Prostate gland (tissue), 2 donors: Measurements from ENCODE around the gene RNF19B. TPM values are rescaled to one million over a fixed set of nuclear protein-coding genes. Genes with fewer than 3 reads are reported as not detected.

Source experiments
- DNase-seq: peaks from one replicate; pipeline ENCODE4 v3.0.0-alpha.2; 2019; ENCODE audit warnings: low spot score
- H3K27ac ChIP-seq, 2 donors: fragments of 200-600 bp; sonication (generic); 2 replicates each; pipeline ENCODE4 v1.5.1; 2017 to 2019
- H3K27me3 ChIP-seq: fragments of 200-600 bp; sonication (generic); replicated peaks from 2 replicates; pipeline ENCODE4 v1.5.1; 2019; ENCODE audit not compliant: insufficient read depth
- H3K36me3 ChIP-seq, 2 donors: fragments of 200-600 bp; sonication (generic); 1 replicate in 1 of 2; 2 replicates in 1 of 2; pipeline versions ENCODE4 v1.5.1 to v1.8.1; 2017 to 2019
- H3K4me1 ChIP-seq: fragments of 200-600 bp; sonication (generic); replicated peaks from 2 replicates; pipeline ENCODE4 v1.5.1; 2019
- H3K4me3 ChIP-seq, 2 donors: fragments of 200-600 bp; sonication (generic); 2 replicates each; pipeline ENCODE4 v1.5.1; 2017 to 2019
- H3K9me3 ChIP-seq: fragments of 200-600 bp; sonication (generic); 2 replicates; pipeline ENCODE4 v1.5.1; 2017
- CTCF ChIP-seq, 4 experiments: fragments of 200-600 bp in 2 of 4; fragments of 450-650 bp in 2 of 4; sonication (generic) in 2 of 4; IDR thresholded peaks; 1 replicate in 3 of 4; 2 replicates in 1 of 4; pipeline ENCODE4 v1.5.1; 2016 to 2019; ENCODE audit warnings: antibody characterized with exemption in 4 of 4, mild to moderate bottlenecking in 2 of 4, moderate library complexity in 2 of 4
- POLR2A ChIP-seq: fragments of 450-650 bp; IDR thresholded peaks from one replicate; pipeline ENCODE4 v1.6.1; 2016; ENCODE audit warnings: antibody characterized with exemption, mild to moderate bottlenecking
- POLR2AphosphoS5 ChIP-seq: sonication (generic); formaldehyde crosslinking; IDR thresholded peaks from one replicate; pipeline ENCODE4 v1.6.1; 2017; ENCODE audit warnings: antibody characterized with exemption
- WGBS: methylation state at CpG from one replicate; pipeline ENCODE4 v1.1.5; 2018; 5-methylcytosine and 5-hydroxymethylcytosine counted together
- intact Hi-C: fragments of 100-400 bp; cut with DNase I; formaldehyde crosslinking; loops from one replicate; pipeline ENCODE4 v1.14.2; 2022
- total RNA-seq, 2 donors: library from RNA; depleted of rRNA; stranded (reverse); fragments of >200 nt; gene quantifications; one replicate each; pipeline ENCODE4 v1.1.0, GENCODE V29; 2016

The RNF19B gene
- total RNA-seq, 2 donors from 2014 or later = 16.7 to 77.8 TPM

GRCh38 chr1:32898056-32898455 is 66.6 kb downstream of the RNF19B start:
- DNase-seq = no peak
- Histone ChIP-seq H3K4me3 (no peak overlapping the region), H3K27me3 (no peaks in the 10 kb centered on the region), H3K4me1 (no peaks in the 10 kb centered on the region), H3K9me3 (no peaks in the 10 kb centered on the region), H3K27ac (no peak overlapping the region), H3K36me3 (no peaks in the 10 kb centered on the region)
- intact Hi-C loops = no loop called here
- no peak for TF ChIP-seq POLR2AphosphoS5
- TF ChIP-seq POLR2A = no peak
- no peak for TF ChIP-seq CTCF (IDR thresholded peaks at IDR 0.05)
- WGBS = 92% methylated on average over 9 of the region's 9 CpGs

GRCh38 chr1:32897082-32898049 is 67.2 kb downstream of the RNF19B start:
- DNase-seq = no peak
- no peaks in the 10 kb centered on the region for H3K36me3 ChIP-seq
- no peaks in the 10 kb centered on the region for H3K9me3 ChIP-seq
- intact Hi-C loops = no loop called here
- TF ChIP-seq POLR2AphosphoS5 = no peak
- no peak for TF ChIP-seq POLR2A
- TF ChIP-seq CTCF (IDR thresholded peaks at IDR 0.05) = no peak
- H3K27ac ChIP-seq = no peak overlapping the region
- H3K4me3 ChIP-seq = no peak overlapping the region
- no peaks in the 10 kb centered on the region for H3K27me3 ChIP-seq
- H3K4me1 ChIP-seq = no peaks in the 10 kb centered on the region
- WGBS = 79% methylated on average over 11 of the region's 11 CpGs

- TF ChIP-seq CTCF (IDR thresholded peaks at IDR 0.05) = no peak
- WGBS = 74% methylated on average over 5 of the region's 5 CpGs
- H3K4me3 ChIP-seq = no peak overlapping the region
- no peaks in the 10 kb centered on the region for H3K9me3 ChIP-seq
- H3K4me1 ChIP-seq = no peaks in the 10 kb centered on the region
- H3K27ac ChIP-seq = no peak overlapping the region
- H3K36me3 ChIP-seq = no peaks in the 10 kb centered on the region
- DNase-seq = no peak
- intact Hi-C loops = no loop called here
- H3K27me3 ChIP-seq = no peaks in the 10 kb centered on the region
Observed at GRCh38 chr1:32896451-32896850, 68.2 kb downstream of the RNF19B start.

GRCh38 chr1:32895325-32896215 is 69.0 kb downstream of the RNF19B start:
- Histone ChIP-seq H3K9me3 (no peaks in the 10 kb centered on the region), H3K36me3 (no peaks in the 10 kb centered on the region), H3K27me3 (no peaks in the 10 kb centered on the region), H3K4me3 (no peak overlapping the region), H3K4me1 (no peaks in the 10 kb centered on the region), H3K27ac (no peak overlapping the region)
- TF ChIP-seq POLR2AphosphoS5 (no peak), POLR2A (no peak), CTCF (IDR thresholded peaks at IDR 0.05) (no peak)
- no peak for DNase-seq
- intact Hi-C loops = no loop called here
- 90% methylated on average over 26 of the region's 26 CpGs for WGBS
